Neural cell (in vitro differentiated cells): ENCODE data around the gene GINS2. TPM values are rescaled to one million over a fixed set of nuclear protein-coding genes. Genes with fewer than 3 reads are reported as not detected.

ENCODE experiments used
- H2AFZ ChIP-seq: fragments of 200-600, 300-800 bp; sonication (generic), shearing (Covaris generic); 2 replicates; pipeline ENCODE4 v1.6.0; 2014; ENCODE audit warnings: low read depth, mild to moderate bottlenecking, antibody characterized with exemption, low read length, moderate library complexity
- H3F3A ChIP-seq: fragments of 200-600 bp; shearing (Covaris generic); 2 replicates; pipeline ENCODE4 v1.6.1; 2016; ENCODE audit warnings: mild to moderate bottlenecking, moderate library complexity, mixed read lengths, antibody characterized with exemption, low read length; ENCODE audit not compliant: insufficient read depth, poor library complexity, severe bottlenecking
- H3K27ac ChIP-seq: fragments of 200-600, 300-800 bp; sonication (generic), shearing (Covaris generic); 2 replicates; pipeline ENCODE4 v1.5.1; 2014; ENCODE audit warnings: mild to moderate bottlenecking, low read length, moderate library complexity
- H3K27me3 ChIP-seq: fragments of 300-800, 200-600 bp; sonication (generic), shearing (Covaris generic); 2 replicates; pipeline ENCODE4 v1.6.0; 2014; ENCODE audit warnings: mild to moderate bottlenecking, low read depth, low read length, moderate library complexity; ENCODE audit not compliant: insufficient read depth
- H3K36me3 ChIP-seq: fragments of 300-800, 200-600 bp; sonication (generic), shearing (Covaris generic); 2 replicates; pipeline ENCODE4 v1.5.1; 2014; ENCODE audit warnings: mild to moderate bottlenecking, antibody characterized with exemption, low read length, moderate library complexity; ENCODE audit not compliant: insufficient read depth
- H3K4me2 ChIP-seq: fragments of 300-800, 200-600 bp; sonication (generic), shearing (Covaris generic); 2 replicates; pipeline ENCODE4 v1.6.0; 2014; ENCODE audit warnings: mild to moderate bottlenecking, low read length
- H3K4me3 ChIP-seq: fragments of 300-800, 200-600 bp; sonication (generic), shearing (Covaris generic); 2 replicates; pipeline ENCODE4 v1.5.1; 2014; ENCODE audit warnings: mild to moderate bottlenecking, low read length, moderate library complexity
- H3K79me2 ChIP-seq: fragments of 200-600 bp; shearing (Covaris generic); replicated peaks from 2 replicates; pipeline ENCODE4 v1.6.0; 2014; ENCODE audit warnings: mild to moderate bottlenecking, low read length, moderate library complexity; ENCODE audit not compliant: insufficient read depth
- H3K9ac ChIP-seq: fragments of 300-800, 200-600 bp; sonication (generic), shearing (Covaris generic); 2 replicates; pipeline ENCODE4 v1.6.1; 2016; ENCODE audit warnings: mild to moderate bottlenecking, low read length, mixed read lengths
- H3K9me2 ChIP-seq: fragments of 200-600 bp; shearing (Covaris generic); 2 replicates; pipeline ENCODE4 v1.6.1; 2016; ENCODE audit warnings: mild to moderate bottlenecking, low read length, mixed read lengths; ENCODE audit not compliant: insufficient read depth
- H3K9me3 ChIP-seq: fragments of 200-600, 300-800 bp; sonication (generic), shearing (Covaris generic); 2 replicates; pipeline ENCODE4 v1.6.1; 2016; ENCODE audit warnings: mild to moderate bottlenecking, mixed run types, low read length, moderate library complexity, mixed read lengths
- H4K20me1 ChIP-seq: fragments of 200-600 bp; shearing (Covaris generic); 2 replicates; pipeline ENCODE4 v1.6.1; 2016; ENCODE audit warnings: mild to moderate bottlenecking, mixed run types; ENCODE audit not compliant: insufficient read depth
- EP300 ChIP-seq: fragments of 450-650 bp; conservative IDR thresholded peaks from 2 replicates; pipeline ENCODE4 v1.6.1; 2014; ENCODE audit warnings: antibody characterized with exemption, mild to moderate bottlenecking, moderate library complexity; ENCODE audit not compliant: poor library complexity, severe bottlenecking
- EZH2 ChIP-seq: fragments of 200-600, 300-800 bp; shearing (Covaris generic), sonication (generic); IDR thresholded peaks from 2 replicates; pipeline ENCODE4 v1.6.1; 2014; ENCODE audit warnings: antibody characterized with exemption, low read length, borderline replicate concordance, mild to moderate bottlenecking; ENCODE audit not compliant: insufficient read depth, poor library complexity, severe bottlenecking
- MXI1 ChIP-seq: fragments of 450-650 bp; conservative IDR thresholded peaks from 2 replicates; pipeline ENCODE4 v1.6.1; 2014; ENCODE audit warnings: antibody characterized with exemption, mild to moderate bottlenecking; ENCODE audit not compliant: poor library complexity, severe bottlenecking
- POLR2AphosphoS5 ChIP-seq: IDR thresholded peaks from 2 replicates; pipeline ENCODE4 v1.6.1; 2012
- RAD21 ChIP-seq: fragments of 450-650 bp; conservative IDR thresholded peaks from 2 replicates; pipeline ENCODE4 v1.6.1; 2014; ENCODE audit warnings: antibody characterized with exemption, mild to moderate bottlenecking, moderate library complexity
- SMC3 ChIP-seq: fragments of 450-650 bp; conservative IDR thresholded peaks from 2 replicates; pipeline ENCODE4 v1.6.1; 2014; ENCODE audit warnings: antibody characterized with exemption, mild to moderate bottlenecking, moderate library complexity; ENCODE audit not compliant: poor library complexity
- TAF1 ChIP-seq: IDR thresholded peaks from 2 replicates; pipeline ENCODE4 v1.6.1; 2012; ENCODE audit warnings: low read depth
- polyA plus RNA-seq: library from polyadenylated mRNA; depleted of rRNA; stranded (reverse); fragments of >200 nt; gene quantifications from 2 replicates; pipeline ENCODE4 v1.2.3, GENCODE V29; 2014
- TF ChIP-seq, protein P1 (sequence below): IDR thresholded peaks from 2 replicates; pipeline ENCODE4 v1.6.1; 2012; ENCODE audit warnings: borderline replicate concordance
- TF ChIP-seq, protein P2 (sequence below): fragments of 450-650 bp; IDR thresholded peaks from 2 replicates; pipeline ENCODE4 v1.5.1; 2014; ENCODE audit warnings: antibody characterized with exemption, mild to moderate bottlenecking, moderate library complexity; ENCODE audit not compliant: poor library complexity, severe bottlenecking

The GINS2 gene
- polyA plus RNA-seq, 1 donor from 2014 or later: 9.2 TPM

DNA sequence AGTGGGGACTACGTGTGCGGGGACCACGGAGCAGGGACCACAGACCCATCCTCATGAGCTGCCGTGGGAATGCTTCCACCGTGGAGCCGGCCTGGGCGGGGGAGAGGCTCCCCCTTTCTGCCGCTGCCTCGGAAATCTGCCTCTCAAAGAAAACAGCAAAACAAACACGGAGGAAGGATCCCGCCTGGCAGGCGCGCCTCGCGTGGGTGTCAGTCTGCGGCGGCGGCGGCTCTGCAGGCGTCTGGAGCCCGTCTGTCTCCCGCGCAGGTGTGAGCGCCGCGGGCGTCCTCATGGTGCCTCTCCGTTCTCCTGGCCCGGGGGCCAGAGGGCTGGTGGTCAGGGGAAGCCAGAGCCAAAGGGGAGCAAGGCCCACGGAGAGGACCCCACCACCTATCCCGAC is 48.2 kb downstream of the GINS2 start:
- H3F3A ChIP-seq: no peaks in the 10 kb centered on the region
- H3K9ac ChIP-seq: no peak overlapping the region
- TF ChIP-seq EP300: no peak
- no peak for TF ChIP-seq POLR2AphosphoS5
- no peak for TF ChIP-seq MXI1
- TF ChIP-seq RAD21: no peak
- TF ChIP-seq TAF1: no peak
- TF ChIP-seq, protein P1, sequence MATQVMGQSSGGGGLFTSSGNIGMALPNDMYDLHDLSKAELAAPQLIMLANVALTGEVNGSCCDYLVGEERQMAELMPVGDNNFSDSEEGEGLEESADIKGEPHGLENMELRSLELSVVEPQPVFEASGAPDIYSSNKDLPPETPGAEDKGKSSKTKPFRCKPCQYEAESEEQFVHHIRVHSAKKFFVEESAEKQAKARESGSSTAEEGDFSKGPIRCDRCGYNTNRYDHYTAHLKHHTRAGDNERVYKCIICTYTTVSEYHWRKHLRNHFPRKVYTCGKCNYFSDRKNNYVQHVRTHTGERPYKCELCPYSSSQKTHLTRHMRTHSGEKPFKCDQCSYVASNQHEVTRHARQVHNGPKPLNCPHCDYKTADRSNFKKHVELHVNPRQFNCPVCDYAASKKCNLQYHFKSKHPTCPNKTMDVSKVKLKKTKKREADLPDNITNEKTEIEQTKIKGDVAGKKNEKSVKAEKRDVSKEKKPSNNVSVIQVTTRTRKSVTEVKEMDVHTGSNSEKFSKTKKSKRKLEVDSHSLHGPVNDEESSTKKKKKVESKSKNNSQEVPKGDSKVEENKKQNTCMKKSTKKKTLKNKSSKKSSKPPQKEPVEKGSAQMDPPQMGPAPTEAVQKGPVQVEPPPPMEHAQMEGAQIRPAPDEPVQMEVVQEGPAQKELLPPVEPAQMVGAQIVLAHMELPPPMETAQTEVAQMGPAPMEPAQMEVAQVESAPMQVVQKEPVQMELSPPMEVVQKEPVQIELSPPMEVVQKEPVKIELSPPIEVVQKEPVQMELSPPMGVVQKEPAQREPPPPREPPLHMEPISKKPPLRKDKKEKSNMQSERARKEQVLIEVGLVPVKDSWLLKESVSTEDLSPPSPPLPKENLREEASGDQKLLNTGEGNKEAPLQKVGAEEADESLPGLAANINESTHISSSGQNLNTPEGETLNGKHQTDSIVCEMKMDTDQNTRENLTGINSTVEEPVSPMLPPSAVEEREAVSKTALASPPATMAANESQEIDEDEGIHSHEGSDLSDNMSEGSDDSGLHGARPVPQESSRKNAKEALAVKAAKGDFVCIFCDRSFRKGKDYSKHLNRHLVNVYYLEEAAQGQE: no peak
- TF ChIP-seq, protein P2, sequence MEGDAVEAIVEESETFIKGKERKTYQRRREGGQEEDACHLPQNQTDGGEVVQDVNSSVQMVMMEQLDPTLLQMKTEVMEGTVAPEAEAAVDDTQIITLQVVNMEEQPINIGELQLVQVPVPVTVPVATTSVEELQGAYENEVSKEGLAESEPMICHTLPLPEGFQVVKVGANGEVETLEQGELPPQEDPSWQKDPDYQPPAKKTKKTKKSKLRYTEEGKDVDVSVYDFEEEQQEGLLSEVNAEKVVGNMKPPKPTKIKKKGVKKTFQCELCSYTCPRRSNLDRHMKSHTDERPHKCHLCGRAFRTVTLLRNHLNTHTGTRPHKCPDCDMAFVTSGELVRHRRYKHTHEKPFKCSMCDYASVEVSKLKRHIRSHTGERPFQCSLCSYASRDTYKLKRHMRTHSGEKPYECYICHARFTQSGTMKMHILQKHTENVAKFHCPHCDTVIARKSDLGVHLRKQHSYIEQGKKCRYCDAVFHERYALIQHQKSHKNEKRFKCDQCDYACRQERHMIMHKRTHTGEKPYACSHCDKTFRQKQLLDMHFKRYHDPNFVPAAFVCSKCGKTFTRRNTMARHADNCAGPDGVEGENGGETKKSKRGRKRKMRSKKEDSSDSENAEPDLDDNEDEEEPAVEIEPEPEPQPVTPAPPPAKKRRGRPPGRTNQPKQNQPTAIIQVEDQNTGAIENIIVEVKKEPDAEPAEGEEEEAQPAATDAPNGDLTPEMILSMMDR: no peak
- TF ChIP-seq SMC3: no peak
- no peak for TF ChIP-seq EZH2
- H2AFZ ChIP-seq: no peak overlapping the region
- peaks cover 16% of the 10 kb centered on the region for H3K79me2 ChIP-seq
- H3K27me3 ChIP-seq: no peaks in the 10 kb centered on the region
- no peak overlapping the region for H3K4me3 ChIP-seq
- H3K4me2 ChIP-seq: no peak overlapping the region
- no peaks in the 10 kb centered on the region for H3K9me3 ChIP-seq
- no peak overlapping the region for H3K27ac ChIP-seq
- no peaks in the 10 kb centered on the region for H3K9me2 ChIP-seq
- peaks cover 4% of the 10 kb centered on the region for H4K20me1 ChIP-seq
- H3K36me3 ChIP-seq: no peaks in the 10 kb centered on the region

DNA sequence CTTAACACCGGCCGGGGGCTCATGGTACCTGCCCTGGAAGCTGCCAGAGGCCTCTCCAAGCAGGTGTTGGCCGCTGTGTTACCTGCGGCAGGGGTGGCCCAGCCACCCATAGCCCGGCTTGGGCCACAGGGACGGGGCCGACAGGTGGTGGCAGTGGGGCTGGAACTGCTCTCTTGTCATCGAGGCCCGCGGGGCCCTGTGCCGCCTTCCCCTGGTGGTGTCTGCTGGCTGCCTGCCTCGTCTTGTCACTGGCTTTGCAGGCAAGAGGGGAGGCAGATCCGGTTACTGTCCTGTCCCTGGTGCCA is 48.5 kb downstream of the GINS2 start:
- Histone ChIP-seq H3K9ac (no peak overlapping the region), H4K20me1 (peaks cover 4% of the 10 kb centered on the region)

More for the DNA sequence above, 48.5 kb downstream of the GINS2 start:
- TF ChIP-seq RAD21: no peak
- TF ChIP-seq EP300: no peak
- TF ChIP-seq, protein P1: no peak
- Histone ChIP-seq H3K27ac (no peak overlapping the region), H3K9me3 (no peaks in the 10 kb centered on the region), H3K36me3 (no peaks in the 10 kb centered on the region), H3K4me3 (no peak overlapping the region), H3F3A (no peaks in the 10 kb centered on the region), H3K79me2 (peaks cover 16% of the 10 kb centered on the region), H3K4me2 (no peak overlapping the region), H2AFZ (no peak overlapping the region), H3K27me3 (no peaks in the 10 kb centered on the region), H3K9me2 (no peaks in the 10 kb centered on the region)
